Hematopoietic multipotent progenitor cell (in vitro differentiated cells): ENCODE results near the gene IPPK. TPM values are rescaled to one million over a fixed set of nuclear protein-coding genes. Genes with fewer than 3 reads are reported as not detected.

Source experiments
- DNase-seq, 3 donors: peaks; one replicate each; pipeline ENCODE4 v3.0.0-alpha.2; 2011 to 2015; ENCODE audit warnings: low read depth in 2 of 3, low spot score in 2 of 3
- total RNA-seq: library from RNA; depleted of rRNA; stranded (reverse); fragments of >200 nt; gene quantifications from one replicate; pipeline ENCODE4 v1.2.3, GENCODE V29; 2012

The IPPK gene
- total RNA-seq, 1 donor = 10.2 TPM

DNA sequence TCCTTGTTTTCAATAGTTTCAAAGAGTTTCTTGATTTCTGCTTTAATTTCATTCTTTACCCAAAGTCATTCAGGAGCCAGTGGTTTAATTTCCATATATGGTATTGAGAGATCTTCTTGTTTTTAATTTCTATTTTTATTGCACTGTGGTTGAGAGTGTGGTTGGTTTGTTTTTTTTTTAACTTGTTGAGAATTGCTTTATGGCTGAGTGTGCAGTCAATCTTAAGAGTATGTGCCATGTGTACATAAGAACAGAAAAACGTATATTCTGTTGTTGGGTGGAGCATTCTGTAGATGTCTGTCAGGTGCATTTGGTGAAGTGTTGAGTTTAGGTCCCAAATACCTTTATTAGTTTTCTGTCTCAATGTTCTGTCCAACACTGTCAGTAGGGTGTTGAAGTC, 26.7 kb upstream of the IPPK start:
- no peak for DNase-seq

DNA sequence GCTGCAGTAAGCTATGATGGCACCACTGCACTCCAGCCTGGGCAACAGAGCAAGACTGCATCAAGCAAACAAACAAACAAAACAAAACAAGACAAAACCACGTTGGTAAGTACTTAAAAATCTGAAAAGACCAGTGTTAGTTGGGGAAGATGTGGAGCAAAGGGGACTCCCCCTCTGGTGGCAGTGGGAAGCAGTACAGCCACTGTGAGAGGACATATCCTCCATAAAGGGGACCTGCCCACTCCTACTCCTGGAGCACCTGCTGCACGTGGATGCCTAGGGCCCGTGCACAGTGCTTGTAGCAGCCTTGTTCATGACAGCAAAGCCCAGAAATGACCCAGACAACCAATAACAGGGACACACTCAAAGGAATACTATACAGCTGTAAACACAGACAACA, 17.0 kb upstream of the IPPK start:
- no peak for DNase-seq

DNA sequence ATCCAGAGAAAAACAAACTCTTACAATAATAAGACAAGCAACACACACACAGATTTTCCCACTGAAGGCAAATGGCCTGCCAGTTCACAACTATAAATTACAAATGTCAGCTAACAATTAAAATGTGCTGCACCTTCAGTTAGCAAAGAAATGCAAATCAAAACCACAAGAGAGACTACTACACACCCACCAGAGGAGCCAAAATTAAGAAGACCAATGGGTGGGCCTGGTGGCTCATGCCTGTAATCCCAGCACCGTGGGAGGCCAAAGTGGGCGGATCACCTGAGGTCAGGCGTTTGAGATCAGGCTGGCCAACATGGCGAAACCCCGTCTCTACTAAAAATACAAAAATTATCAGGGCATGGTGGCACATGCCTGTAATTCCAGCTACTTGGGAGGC, 15.1 kb upstream of the IPPK start:
- no peak for DNase-seq

DNA sequence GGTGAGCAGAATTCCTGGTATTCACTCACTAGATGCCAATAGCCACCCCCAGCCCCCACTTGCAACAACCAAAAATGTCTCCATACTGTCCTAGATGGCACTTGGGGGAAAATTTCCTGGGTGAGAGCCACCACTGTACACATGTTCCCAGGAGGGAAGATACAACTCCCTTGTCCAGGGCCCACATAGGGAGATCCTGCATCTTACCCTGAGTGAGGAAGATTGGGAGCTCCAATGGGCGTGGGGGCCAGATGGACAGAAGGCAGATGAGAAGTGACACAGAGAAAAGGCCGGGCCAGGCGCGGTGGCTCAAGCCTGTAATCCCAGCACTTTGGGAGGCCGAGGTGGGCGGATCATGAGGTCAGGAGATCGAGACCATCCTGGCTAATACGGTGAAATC, 12.3 kb upstream of the IPPK start:
- DNase-seq = no peak

DNA sequence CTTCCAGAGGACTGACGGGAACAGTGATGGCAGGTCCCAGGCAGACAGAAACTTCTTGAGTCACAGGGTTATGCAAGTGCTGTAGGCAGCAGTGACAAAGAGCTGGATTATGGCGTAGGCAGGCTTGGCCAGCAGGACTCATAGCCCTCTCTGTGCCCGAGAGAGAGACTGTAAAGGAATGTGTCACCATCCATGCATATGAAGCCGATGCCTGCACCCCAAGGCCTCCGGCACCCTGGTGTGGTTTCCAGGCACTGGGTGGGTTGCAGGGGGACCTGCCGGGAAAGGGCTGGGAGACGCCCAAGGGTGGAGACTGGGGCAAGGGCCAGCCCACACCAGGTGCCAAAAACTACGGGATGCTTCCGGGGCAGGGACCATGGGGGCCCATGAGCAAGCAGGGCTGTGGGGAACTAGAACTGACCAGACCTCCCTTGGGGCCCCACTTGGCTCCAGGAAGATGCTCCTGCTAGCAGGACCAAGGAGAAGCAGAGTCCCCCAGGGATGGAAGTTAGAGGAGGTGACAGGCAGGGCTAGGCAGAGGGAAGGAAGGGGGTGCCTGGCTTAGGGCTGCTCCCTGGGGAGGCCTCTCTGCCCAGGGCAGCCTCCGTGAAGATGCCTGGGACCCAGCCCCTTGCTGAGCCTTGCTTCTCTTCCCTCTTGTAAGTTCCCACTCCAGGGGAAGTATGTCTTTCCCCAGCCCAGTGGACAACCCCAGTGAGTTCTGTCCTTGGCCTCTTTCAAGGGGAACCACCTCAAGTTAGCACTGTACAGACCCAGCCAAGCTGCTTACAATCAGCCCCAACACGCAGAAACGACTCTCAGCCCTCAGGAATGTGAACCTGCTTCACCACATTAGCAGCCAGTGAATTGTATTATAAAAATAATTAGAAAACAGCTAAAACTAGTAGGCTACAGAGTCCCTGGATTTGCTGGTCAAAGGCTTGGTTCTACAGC, 10.5 kb upstream of the IPPK start:
- no peak for DNase-seq

DNA sequence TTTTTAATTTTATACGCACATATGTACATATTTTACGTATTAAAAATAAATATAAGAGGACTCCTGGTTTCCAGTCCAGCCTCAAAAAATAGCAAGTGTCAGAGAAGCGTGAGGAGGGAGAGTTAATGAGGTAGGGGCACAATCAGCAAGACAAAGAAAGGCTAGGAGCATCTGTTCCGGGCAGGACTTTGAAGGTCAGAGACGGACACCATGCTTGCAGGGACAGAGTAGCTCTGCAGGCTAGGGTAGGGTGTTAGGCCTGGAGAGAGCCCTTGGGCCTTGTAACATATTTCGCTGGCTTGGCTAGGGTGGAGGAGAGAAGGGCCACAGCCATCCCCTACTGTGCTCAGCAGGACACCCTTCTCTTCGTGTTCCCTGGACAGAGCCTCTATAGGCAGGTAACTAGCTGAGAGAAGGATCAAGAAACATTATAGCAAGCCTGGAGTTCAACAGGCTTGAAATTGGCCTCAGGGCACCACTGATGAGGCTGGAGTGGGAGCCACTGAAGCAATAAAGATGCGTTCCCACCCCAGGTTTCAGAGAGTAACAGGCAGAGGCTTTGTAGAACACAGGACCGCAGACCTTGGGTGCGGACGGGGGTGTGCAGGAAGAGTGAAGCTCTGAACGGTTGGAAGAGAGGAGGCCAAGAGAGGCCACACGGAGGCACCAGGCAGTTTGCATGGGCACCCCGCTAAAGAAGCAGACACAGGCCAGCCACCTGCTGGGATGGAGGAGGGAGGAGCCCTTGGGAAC, 9.7 kb upstream of the IPPK start:
- DNase-seq = no peak

DNA sequence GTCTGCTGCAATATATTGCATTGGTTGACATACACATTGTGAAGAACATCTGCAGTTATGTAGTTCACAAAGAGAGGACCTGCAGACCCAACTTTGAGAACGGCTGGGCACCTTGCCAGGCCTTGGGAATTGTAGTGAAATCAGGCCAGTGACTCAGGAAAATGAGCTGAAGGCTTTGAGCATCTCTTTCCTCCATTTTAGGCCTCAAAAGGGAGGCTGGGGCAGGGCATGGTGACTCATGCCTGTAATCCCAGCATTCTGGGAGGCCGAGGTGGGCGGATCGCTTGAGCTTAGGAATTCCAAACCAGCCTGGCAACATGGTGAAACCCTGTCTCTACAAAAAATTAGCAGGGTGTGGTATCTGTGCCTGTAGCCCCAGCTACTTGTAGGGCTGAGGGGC, 1.4 kb upstream of the IPPK start:
- DNase-seq = peak in 1 of 3 donors; percentile 19

DNA sequence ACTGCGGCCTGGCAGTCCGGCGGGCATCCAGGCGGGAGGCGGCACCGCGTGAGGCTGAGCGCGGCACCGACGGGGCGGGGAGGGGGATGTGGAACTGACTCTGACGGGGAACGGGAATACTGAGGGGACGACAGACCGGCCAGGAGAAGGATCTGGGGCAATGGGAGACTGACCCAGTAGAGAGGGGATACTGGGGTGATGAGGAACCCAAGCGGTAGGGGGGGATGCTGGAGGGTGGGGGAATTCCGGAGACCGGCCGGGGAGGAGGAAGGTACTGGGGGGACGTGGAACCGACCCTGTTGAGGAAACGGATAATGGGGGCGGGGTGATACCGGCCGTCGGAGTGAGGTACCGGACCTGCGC, 423 bp downstream of the IPPK start:
- DNase-seq = no peak

DNA sequence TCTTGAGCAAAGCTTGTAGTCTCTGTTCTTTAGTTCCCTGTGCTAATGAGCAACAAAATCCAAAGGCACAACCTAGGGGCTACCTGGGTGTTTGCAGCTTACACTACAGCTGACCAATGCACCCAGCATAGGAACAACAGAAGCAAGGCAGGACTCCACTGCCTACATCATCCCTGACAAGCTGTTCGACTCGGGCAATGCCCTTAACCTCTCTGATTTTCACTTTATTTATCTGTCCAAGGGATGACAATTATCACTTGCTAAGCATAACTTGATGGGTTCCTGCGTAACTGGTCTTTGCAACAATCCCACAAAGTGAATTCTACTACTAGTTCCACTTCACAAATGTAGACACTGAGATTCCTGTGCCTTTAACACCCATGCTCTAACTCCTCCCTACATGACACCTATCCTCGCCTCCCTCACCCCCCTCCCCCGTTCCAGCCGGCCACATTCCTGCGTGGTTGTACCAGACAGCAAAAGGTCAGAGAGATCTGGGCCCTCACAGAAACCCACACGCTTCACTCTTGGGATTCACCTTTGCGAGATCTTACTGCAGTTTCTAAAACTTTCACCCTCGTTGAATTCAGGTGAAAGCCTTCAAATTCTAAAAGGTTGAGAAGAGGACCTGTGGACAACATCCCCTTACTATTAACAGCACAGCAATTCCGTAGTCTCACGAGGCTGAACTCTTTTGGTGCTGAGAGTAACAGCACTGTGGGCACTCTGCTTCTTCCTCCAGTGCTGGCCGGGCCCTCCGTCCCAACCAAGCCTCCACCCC, 995 bp downstream of the IPPK start:
- peak in 2 of 3 donors; percentile 8 to 14 for DNase-seq

DNA sequence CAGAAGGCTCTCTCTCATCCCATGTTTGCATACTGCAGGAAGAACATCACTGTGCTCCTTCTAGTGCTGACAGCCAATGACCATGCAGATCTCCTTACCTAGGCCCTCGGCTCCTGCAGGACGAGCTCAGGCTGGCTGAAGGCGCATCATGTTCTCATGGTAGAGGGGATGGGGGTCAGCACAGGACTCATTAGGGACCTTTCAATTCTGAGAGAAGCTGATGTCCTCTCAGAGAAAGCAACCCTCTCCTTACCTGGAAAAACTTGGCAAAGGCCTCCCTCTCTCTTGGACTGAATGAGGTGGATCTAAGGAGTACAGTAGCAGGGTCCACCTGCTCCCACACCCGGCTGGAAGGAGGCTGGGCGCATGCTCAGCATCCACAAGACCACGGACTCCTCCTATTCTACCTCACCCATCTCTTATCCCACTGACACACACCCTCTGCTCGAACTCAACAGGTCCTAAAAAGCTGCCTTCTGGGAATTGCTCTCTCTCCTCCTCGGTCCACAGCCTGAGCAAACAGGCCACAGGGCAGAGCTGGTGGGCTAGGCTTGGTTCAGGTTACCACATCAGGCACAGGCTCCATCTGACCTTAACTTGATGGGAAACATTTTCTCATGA, 2.9 kb downstream of the IPPK start:
- DNase-seq = no peak

DNA sequence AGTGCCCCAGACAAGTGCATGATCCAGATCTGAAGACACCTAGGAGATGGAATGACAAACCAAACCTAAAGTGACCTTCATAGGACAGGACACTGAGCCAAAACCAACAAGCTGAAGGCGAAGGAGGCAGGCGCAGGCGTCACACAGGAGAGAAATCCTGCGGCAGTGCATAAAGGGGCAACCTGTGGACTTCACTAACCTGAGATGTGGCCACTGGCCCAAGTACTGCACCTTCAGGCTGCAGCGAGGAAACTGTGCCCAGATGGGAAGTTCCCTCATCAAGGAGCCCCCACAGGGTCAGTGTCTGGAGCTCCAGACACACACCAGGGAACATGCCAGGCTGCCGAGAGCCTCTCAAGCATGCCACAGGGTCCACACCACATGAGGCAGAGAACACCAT, 3.7 kb downstream of the IPPK start:
- DNase-seq = no peak

DNA sequence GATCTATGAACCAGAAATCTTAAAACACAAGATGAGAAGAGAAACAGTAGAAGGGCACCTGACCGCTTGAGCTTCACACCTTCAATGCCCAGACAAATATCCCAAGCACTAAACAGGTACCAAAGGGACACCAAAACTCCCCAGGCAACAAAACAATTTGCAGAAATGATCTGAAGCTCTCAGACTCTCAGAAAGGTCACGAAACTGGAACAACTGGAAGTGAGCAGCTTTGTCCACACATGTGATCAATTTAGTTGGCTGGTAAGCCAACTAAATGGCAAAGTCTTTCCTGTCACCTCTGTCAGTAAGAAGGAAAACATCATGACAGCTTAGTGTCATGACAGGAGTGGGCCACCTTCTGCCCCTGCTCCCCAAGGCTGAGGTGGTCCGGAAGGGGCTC, 4.1 kb downstream of the IPPK start:
- DNase-seq = no peak

DNA sequence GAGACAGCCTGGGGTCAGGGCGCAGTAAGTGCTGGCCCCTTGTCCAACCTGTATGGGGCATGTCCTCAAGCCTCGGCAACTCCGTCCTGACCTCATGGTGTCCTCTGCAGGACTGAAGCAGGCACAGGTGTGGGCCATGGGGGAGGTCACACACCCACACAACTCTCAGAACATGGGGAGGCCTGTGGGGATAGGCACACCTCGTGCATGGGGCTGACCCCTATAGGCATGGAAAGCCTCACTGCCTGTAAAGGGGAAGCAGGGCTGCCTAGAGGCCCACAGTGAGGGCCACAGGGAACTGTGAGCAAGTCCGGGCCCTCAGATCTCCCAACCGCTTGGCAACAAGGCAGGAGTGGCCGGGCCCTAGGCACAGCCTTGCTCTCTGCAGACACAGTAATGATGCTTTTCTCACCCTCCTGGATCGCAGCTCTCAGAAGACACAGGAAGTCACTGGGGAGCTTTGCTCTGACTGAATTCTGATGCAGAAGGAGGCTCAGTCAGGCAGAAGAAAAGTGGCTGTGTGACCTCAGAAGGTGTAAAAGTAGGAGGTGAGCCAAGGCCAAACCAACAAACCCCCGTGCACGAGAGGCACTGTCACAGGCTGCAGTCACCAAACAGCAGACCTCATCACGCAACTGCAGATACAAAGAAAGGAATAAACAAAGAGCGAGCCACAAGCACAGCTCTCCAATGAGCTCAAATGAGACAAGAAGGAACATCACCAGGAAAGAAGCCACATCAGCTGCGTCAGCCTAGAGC, 5.4 kb downstream of the IPPK start:
- no peak for DNase-seq

DNA sequence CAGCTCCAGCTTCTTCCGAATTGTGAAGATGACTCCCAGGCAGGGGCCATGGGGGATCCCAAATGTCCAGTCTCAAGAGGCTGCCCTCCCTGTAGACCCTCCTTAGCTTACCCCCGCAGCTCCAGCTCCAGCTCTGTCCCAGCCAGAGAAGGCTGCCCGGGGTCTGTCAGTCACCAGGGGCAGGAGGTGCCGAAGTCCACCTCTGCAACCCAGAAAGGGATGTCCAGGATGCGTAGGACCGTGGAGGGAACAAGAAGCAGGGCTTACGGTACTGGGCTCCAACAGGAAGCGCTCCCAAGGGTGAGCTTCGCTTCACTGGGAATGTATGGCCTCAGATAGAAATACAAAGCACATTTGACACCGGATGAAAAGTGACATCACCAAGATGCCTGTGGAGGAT, 6.0 kb downstream of the IPPK start:
- DNase-seq = no peak

DNA sequence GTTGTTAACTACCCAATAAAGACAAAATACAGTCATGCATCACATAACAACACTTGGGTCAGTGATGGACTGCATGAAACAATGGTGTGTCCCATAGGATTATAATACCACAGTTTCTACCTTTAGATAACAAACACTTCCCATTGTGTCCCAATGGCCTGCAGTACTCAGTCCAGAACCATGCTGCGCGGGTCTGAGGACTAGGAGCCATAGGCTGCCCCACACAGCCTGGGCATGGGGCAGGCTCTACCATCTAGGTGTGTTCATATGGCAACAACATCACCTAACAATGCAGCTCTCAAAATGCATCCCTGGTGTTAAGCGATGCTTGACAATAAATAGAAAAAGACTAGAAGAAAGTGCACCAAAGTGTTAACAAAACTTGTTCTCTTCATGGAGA, 6.8 kb downstream of the IPPK start:
- DNase-seq = no peak

DNA sequence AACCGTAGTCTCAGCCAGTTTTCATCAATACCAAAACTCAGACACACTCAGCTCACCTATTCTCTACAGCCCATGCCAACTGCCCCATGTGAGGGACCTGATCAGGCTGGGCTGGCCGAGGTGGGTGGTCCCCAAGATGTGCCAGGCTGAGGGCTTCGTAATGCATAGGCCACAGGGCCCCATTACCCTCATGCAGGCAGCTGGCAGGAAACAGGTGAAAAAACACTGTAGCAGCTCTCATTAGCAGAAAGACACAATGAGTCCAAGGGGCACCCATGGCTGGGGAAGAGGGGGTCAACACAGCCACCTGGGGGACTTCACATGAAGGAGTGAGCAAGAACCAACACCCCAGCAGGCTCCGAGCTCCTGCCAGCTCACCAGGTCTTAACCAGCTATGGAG, 8.2 kb downstream of the IPPK start:
- DNase-seq = no peak

DNA sequence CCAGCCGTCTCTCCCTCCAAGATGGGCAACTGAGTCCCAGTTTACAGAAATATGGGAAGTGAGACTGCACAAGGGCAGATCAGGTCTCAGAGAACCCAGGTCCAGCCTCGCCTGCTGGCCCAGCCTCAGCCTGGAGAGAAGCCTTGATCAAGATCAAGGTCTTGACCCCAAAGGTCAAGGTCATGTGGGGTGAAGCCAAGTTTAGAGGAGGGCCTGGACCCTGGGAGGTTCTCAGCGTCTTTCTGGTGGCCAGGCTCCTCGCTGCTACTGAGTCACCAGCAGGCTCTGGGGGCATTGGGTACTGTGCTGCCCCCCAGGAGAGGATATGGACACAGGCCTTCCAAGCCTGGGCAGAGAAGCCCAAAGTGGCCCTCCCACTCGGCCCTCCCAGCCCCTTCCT, 8.8 kb downstream of the IPPK start:
- no peak for DNase-seq

DNA sequence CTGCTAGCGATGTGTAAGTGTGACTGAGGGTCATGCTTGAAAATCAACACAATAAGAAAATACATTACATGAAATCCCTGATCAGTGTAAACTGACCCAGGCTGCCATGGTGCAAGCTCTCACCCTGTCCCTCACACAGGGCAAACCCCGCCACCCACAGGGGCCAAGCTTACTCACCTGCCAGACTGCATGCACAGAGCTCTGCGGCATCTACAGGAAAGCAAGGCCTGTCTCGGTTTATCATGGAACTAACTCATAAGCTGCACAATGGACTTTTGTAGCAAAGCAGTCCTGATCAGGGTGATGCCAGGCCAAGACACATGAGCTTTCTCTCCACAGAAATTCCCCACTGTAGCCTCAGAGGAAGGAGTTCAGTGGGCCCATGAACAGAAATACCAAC, 9.7 kb downstream of the IPPK start:
- no peak for DNase-seq

DNA sequence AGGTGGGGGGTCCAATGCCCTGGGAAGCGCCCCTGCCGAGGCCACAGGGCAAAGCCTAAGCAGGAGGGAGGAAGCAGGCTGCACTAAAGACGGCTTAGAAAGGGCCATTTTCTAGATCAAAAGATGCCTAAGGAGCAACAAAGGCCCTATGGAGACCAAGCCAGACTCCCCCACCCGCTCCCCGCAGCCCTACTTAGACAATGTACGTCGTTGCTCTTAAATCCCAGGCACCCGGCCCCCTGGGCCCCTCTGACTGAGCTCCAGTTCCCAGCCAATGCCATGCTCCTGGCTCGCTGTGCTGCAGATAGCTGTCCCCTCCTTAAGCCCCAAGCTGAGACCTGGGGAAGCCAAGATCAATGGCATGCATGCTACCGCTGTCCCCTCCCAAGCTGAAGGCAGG, 10.3 kb downstream of the IPPK start:
- no peak for DNase-seq

DNA sequence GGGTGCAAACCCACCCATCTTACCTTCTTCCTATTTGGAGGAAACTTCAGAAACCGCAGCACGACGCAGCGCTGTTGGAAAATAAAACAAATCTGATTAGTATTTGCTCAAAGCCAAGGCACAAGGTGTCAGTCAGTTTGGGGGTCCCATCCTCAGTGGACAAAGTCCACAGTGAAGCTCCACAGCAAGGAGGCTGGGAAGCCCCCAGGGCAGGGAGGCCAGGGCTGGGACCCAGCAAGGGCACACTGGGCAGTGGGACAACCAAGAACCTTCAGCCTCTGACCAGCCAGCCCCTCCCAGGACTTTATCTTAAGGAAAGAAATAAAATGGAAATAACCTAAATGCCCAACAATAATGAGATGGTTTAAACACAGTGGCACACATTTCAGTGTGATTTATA, 11.3 kb downstream of the IPPK start:
- DNase-seq = no peak
